Activated CD4-positive, alpha-beta T cell treated with anti-CD3 and anti-CD28 coated beads, Interleukin-10, Interleukin-2, amounts not matched to agents 100 ng/mL and 50 ng/mL, durations not matched to agents 16 hours and 8 hours (primary cell): ENCODE results near the gene ST6GALNAC4.

ENCODE experiments used
- DNase-seq: peaks from one replicate; pipeline ENCODE4 v3.0.0-alpha.2; 2020

ST6GALNAC4 gene

DNA sequence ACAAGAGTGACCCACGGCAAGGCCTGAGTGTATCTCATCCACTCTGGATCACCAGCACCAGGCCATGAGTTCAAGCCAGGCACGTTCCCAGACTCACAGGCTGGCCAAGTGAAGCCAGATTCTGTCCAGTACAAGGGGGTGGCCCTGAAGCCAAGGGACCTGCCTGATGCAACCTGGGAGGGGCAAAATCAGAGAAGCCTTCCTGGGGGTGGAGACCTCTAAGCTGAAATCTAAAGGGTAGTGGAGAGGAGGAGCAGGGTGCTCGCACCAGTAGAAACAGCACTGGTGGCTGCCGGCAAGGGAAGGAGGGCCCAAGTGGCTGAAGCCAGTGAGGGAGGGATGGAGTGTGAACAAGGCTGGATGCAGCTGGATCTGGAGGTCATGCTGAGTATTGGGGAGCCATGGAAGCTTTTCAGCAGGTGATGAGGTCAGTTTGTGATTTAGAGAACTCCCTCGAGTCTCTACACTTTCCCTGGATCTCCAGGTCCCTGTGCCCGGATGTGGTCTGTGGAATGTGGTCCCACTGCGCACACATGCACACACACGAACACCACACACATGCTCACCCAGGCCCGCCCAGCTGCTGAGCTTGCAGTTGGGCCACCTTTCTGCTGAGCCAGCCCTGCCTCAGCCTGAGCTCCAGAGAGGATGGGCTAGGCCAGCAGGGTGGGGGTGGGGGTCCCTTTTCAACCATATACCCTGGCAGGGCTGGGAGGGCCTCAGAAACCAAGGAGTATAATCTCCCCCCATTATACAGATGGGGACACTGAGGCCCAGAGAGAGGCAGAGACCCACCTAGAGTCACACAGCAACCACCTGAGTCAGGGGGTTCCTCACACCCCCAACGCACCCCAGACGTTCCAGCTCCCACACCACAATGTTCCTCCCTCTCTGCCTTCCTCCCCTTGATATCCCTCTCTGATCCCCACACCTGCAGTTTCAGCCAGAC lies 12.1 kb upstream of the ST6GALNAC4 start:
- no peak for DNase-seq

DNA sequence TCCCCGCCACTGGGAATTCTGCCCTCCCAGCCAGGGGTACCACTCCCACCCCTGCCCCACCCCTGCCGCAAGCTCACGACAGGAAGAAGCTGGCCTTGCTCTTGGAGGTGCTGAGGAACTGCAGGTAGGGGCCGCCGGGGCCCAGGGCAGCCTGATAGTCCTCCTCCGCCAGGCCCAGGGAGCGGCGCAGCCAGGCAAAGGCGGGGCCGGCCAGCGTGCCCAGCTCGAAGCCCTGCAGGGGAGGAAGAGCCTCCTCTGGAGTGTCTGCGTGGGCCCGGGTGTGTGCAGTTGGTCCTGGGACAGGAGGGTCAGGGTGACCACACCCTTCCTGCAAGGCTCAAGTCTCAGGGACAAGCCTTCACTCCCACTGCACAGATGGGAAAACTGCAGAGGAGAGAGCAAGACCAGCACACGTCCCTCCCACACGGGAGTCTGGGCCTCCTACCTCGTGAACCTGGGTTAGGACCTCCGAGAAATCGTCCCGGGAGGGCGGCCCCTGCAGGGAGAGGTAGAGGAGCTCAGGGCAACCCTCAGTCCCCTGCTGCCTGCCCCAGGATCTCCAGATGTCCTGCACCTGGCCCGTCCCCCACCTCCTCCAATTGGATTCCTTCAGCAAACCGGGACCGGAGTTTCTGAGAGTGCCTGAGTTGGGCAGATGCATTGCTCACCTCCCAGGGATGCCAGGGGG lies 11.3 kb upstream of the ST6GALNAC4 start:
- DNase-seq = no peak

DNA sequence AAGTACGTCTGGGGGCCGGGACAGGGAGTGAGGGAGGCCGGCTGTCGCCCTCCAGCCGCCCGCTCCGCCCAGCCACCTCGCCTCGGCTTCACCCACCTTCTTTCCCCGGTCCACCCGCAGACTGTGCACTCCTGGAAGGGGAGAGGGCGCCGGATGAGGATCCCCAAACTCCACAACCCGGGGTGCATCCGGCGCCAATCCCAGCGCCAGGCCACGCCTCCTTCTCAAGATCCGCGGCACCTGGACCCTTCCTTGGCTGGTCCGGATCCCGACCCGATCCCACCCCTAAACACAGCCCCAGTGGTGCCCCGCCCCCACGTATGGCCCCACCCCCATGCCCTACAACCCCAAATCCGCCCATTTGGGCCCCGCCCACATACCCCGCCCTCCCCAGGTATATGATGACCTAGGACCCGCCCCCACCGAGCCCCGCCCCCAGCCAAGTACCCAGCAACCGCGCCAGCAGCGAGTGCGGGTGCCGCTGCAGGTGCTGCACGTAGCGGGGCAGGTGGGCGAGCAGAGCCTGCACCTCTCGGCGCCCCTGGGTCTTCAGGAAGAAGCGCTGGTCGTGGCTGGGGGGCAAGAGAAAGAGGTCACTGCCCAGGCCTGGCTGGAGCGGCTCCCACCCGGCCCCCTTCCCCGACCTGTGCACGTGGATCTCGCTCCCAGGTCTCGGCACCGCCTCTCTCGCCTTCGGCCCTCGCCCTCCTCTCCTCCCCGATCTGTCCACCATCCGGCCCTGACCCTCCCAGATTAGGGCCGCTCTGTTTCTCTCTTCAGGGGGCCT lies 10.6 kb upstream of the ST6GALNAC4 start:
- DNase-seq = peak; percentile 68

DNA sequence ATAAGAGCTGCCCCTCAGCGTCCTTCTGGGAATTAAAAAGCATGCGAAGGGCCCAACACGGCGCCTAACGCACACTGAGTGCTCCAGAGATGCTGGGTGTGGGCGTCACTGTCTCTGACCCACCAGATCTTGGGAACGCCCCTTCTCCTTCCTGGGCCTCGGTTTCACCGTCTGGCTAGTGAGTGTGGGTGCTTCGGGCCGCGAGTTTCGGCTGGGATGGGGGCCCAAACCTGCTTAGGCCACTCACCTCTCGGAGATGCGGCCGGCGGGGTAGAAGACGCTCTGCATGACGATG lies 10.0 kb upstream of the ST6GALNAC4 start:
- no peak for DNase-seq

DNA sequence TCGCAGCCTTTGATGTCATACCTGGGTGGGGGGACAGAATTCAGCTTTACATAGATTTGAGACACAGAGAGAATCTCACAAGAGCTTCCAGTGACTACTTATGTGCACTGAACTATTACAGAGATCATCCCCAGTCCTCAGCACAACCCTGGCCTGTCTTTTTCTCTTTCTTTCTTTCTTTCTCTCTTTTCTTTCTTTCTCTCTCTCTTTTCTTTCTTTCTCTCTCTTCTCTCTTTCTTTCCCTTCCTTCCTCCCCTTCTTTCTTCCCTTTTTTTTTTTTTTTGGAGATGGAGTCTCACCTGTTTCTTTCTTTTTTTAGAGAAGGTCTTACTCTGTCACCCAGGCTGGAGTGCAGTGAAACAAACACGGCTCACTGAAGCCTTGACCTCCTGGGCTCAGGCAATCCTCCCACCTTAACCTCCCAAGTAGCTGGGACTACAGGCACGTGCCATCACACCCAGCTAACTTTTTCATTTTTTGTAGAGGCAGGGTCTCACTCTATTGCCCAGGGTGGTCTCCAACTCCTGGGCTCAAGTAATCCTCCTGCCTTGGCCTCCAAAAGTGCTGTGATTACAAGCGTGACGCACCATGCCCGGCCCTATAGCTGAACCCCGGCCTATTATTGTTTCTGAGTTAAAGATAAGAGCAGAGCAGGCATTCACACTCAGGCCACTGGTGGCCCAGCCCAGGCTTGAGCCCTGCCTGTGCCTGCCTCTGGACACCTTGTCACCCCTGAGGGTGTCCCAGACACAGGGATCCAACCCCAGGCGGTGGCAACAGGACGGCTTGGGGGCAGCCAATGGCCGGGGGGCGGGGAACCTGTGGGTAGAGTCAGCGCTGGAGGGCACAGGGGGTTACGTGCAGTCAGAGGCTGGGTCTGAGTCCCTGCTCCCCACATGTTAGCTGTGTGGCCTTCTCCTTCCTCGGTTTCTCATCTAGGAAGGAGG lies 9.4 kb upstream of the ST6GALNAC4 start:
- DNase-seq = no peak

DNA sequence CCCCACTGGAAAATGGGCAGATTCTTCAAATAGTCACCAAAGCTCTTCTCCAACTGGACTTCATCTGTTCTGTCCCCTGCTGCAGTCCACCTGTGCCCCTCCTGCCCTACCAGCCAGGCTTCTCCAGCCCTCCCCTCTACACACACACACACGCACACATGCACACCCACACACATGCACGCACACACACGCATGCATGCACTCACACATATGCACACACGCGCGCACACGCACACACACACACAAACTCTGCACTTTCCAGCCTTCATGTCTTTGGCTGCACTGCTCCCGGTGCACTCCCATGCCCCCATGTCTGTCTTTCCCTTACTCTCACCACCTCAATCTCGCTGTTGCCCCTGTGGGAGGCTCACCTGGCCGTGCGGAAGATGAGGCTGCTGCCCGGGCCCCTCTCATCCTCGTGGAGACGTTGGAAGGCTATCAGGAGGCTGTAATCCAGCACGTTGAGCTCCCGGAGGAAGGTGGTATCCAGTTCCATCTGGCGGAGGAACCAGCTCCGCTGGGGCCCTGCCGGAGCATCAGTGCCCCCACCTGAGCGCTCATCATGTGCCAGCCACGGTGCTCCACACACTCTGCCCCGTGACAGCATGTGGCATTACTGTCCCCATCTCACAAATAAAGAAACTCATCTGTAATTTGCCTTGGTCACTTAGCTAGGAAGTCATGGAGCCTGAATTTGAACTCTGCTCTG lies 8.0 kb upstream of the ST6GALNAC4 start:
- no peak for DNase-seq

DNA sequence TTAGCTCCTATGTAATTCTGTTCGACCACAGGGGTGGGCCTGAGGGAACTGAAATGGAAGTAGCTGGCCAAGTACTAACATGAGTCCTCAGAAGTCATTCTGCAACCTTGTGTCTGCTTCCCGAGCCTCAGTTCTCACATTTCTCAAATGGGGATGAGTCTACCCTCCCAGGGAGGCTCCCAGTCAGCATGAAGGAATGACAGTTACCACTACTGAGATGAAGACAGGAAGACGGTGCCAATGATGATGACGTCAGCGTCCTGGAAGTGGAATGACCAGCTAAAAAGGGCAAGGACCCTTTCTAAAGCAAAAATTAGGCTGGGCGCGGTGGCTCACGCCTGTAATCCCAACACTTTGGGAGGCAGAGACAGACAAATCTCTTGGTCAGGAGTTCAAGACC lies 6.9 kb upstream of the ST6GALNAC4 start:
- no peak for DNase-seq

DNA sequence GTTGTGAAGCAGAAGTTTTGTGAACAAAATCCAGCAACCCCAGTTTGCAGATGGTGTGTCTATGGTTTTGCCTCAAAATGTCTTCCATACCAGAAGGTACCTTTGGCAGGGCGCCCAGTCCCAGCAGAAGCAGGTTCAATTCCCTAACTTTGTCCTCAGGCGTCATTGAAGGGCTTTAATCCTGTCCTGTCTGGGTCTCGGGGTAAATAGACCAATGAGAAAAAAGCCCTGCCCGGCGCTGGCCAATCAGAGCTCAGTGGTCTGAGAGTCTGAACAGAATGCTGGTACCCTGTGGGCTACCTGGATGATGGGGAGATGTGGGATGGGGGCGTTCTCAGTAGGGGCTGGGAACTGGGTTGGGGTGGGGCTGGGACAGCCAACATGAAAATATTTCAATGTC lies 6.2 kb upstream of the ST6GALNAC4 start:
- no peak for DNase-seq

DNA sequence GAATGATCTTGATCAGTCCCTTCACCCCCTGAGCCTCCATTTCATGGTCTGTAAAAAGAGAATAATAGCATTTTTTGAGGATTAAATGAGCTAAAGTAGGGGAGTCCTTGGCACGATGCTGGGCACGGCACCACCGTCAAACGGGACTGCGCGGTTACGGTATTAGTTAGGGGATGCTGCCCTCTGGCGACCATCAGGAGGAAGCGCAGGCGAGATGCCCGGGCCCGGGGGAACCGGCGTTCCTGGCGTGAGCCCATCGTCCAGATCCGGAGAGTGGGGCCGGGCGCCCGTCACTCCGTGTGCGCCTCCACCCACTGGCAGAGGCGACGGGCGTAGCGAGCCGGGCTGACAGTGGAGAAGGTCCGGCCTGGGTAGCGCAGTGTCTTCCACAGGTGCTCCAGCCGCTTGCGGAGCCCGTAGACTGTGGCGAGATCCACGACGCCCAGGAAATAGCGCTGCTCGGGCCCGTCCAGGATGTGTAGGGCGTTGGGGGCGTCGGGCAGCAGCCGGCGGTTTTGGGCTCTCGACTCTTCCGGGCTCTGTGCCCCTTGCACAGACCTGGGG lies 4.8 kb upstream of the ST6GALNAC4 start:
- peak; percentile 79 for DNase-seq

DNA sequence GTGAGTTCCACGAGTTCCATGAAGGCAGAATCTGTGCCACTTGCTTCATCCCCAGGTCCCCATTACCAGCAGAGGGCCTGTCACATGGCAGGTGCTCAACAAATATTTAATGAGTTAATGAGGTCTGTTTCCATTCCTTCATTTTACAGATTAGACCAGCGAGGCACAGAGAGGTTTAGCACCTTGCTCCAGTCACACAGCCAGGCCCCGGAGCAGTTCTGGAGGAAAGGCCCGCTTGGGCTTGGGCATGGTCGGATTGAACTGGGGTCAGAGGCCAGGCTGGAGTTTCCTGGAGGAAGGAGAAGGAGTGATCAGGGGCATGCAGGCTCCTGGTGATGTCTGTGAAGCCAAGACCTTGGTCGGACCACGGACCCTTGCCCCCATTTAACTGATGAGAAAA lies 4.0 kb upstream of the ST6GALNAC4 start:
- DNase-seq = no peak

DNA sequence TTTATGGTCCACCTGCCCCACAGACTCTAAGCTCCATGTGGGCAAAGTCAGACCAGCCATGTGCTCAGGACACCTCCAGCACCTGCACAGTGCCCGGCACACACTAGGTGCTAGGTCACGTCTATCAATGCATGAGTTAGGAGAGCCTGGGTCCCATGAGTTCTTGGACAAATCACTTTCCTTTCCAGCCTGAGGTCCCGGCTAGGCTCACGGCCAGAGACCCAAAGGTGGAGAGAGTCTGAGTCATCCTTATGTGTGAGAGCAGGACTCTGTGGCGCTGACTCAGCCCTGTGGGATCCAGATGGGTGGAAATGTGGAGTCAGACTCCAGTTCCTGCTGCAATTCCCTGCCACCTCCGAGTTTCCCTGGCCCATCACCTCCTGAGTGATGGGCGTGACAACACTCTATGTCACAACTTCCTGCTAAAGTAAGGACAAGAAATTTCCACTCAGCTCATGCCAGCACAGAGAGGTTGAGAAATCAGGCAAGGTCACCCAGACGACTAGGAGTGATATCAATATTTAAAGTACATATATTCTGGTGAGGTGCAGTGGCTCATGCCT lies 2.5 kb upstream of the ST6GALNAC4 start:
- no peak for DNase-seq

DNA sequence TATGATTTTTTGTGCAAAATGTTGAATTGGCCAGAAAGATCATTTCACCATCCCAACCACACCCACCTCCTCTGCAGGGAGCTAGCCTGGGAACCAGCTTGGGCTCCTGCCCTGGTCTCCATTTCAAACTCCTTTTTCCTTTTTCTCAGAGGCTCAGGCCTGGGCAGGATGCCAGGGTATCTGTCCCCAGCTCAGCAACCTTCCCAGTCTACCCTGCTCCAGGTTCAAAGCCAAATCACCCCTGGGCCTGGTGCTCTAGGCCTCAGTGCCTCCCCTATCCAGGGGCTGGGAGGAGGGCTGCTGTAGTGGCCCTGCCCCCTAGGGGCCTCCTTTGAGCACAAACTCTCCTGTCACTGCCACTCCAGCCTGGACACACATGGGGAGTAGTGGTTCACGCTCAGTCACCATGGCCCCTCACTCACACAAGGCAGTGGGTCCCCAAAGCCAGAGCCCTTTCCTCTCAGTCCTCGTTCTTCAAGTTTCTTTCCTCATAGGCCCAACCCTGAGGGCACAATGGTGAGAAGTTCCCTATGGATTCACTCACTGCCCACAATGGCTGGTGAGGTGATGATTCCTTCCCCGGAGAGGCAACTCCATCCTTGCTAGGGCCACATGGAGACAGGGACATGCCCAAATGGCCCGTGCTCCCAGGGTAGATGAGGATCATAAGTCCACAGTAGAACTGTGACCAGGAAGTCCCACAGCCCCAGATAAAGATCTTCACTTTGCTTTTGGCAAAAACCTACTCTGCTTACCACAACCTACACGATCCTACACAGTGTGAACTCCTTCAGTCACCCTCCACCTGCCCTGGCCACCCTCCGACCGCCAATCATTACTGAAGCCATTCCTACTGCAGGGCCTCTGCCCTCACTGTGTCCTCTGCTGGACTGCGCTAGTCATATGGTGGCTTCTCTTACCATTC lies 1.6 kb upstream of the ST6GALNAC4 start:
- DNase-seq = no peak

DNA sequence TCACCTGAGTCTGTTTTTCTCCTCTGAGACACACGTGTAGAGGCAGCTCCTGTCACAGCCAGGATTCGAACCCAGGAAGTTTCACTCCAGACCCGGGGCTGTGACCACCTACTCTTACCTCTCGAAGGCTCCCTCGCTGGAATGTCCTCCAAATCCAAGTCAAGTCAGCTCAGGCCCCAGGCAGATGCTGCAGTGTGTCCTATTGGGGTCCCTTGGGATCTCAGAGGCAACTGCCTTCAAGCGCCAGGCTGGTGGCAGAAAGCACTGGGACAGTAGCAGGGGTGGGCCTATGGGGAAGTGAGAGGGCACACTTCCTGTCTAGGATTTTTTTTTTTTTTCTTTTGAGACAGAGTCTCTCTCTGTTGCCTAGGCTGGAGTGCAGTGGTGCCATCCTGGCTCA lies 762 bp upstream of the ST6GALNAC4 start:
- DNase-seq = no peak

DNA sequence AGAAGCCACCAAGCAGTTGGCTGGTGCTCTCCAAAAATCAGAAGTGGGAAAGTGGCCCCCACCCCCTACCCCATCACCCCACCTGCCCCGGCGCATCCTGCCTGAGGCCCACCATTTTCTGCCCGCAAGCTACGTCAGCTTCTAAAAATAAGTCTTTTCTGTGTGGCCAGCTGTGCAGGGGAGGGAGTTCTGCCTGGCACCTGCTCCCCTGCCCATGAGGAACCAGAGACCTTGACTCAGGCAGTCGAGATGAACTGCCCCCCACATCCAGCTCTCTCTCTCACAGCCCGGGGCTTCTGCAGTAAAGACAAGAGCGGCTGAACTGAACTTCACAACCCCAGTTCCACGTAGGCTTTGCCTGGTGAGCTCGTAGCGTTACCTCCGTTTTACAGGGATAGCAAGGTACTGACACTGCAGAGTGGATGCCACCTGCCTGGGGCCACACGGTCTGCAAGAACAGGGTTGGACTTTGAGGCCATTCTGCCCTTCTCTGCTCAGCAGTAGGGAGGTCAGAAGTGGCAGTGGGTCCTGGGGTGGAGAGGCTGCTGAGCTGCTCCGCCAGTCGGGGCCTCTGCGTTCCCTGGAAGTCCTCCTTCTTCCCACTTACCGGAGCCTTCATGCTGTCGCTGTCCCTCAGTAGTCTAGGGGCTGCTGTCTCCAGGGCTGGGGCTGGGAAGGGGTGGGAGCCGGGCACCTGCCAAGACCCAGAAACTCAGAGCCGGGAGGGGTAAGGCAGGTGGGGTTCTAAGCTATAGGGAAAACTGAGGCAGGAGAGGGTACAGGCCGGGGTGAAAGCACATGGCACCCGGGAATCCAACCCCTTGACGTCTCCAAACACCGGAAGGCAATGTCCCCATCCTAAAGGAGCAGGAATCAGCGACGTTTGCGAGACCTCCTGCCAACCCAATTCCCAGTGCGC lies 781 bp downstream of the ST6GALNAC4 start:
- DNase-seq = no peak

DNA sequence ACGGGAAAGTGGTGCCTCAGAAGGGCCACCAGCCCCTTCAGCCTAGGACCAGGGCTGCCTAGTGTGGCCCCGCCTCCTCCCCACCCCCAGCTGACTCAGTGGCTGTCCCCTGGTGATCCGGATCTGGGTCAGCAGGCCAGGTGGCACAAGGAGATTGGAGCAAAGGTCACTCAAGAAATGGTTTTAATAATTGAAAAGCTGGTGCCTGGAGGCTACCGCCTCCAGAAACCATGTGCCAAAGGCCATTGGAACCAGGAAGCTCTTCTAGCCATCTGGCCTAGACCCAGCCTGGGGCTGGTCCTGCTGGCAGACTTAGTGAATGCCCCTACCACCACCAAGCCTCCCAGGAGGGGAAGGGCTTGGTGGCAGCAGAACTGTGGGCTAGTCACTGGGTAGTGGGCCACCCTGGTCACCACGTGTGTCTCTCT lies 1.5 kb downstream of the ST6GALNAC4 start:
- DNase-seq = no peak

DNA sequence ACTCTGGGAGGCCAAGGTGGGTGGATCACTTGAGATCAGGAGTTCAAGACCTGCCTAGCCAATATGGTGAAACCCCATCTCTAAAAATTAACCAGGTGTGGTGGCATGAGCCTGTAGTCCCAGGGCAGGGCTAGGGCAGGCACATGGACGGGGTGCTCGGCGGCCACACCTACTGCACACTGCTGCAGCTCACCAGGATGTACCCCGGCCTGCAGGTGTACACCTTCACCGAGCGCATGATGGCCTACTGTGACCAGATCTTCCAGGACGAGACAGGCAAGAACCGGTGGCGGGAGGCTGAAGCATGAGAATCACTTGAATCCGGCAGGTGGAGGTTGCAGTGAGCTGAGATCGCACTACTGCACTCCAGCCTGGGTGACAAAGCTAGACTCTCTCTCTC lies 3.2 kb downstream of the ST6GALNAC4 start:
- no peak for DNase-seq

DNA sequence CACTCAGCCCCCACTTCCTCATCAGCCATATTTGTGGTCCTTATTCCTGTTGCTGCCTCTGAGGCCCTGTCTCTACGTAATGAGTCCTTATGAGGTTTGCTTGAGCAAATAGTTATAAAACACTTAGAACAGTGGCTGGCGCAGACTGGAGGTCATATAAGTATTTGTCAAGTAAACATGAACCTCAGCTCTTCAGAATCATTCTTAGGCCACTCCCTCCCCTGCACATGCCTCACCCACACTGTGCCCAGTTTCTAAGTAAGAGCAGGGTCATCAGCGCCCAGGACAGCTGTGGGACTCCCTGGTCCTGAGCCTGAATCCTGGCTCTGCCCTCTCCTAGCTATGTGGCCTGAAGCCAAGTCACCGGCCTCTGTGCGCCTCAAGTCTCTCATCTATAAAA lies 4.0 kb downstream of the ST6GALNAC4 start:
- no peak for DNase-seq

DNA sequence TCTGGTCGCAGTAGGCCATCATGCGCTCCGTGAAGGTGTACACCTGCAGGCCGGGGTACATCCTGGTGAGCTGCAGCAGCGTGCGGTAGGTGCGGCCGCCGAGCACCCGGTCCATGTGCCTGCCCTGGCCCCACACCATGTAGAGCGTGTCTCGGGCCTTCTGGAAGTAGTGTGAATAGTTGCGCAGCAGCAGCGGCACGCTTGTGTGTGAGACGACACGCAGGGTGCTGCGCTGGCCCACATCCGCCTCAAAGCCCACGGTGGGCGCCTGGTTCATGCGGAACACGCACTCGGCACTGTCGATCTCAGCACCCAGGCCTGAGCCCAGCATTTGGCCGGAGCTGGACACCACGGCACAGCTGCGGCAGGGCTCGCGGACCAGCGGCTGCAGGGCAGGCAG lies 4.5 kb downstream of the ST6GALNAC4 start:
- no peak for DNase-seq
